ENCODE results near the gene SH3BP5. TPM values are rescaled to one million over a fixed set of nuclear protein-coding genes. Genes with fewer than 3 reads are reported as not detected.

SH3BP5 gene
- total and polyA plus RNA-seq, 12 donors: 6.7 to 22.4 (median 9.8) TPM

DNA sequence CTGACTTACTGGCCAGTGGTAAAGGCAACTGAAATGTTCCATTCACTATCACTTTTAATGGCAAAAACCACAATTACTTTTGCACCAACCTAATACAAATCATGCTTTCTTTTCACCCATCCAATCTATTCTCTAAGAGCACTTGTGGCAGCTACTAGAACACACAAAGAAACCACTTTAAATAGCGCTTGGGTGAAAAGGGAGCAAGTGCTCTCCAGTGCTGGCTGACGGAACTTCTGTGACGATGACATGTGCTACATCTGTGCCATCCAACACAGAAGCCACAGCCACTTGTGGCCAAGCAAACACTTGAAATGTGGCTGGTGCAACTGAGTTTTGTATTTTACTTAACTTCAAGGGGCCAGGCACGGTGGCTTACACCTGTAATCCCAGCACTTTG is 18.9 kb downstream of the SH3BP5 start:
- Histone ChIP-seq H3K4me1 (peaks cover 8 to 89% (median 56%) of the 10 kb centered on the region in 9 donors), H3K36me3 (peaks cover 0 to 14% (median 0%) of the 10 kb centered on the region in 9 donors), H3K27ac (no peak overlapping the region), H3K9me3 (no peaks in the 10 kb centered on the region), H3K4me3 (no peak overlapping the region), H3K27me3 (no peaks in the 10 kb centered on the region)
- peak in 1 of 8 donors; percentile 28 for ATAC-seq
- DNase-seq: no peak
- TF ChIP-seq, protein P1, sequence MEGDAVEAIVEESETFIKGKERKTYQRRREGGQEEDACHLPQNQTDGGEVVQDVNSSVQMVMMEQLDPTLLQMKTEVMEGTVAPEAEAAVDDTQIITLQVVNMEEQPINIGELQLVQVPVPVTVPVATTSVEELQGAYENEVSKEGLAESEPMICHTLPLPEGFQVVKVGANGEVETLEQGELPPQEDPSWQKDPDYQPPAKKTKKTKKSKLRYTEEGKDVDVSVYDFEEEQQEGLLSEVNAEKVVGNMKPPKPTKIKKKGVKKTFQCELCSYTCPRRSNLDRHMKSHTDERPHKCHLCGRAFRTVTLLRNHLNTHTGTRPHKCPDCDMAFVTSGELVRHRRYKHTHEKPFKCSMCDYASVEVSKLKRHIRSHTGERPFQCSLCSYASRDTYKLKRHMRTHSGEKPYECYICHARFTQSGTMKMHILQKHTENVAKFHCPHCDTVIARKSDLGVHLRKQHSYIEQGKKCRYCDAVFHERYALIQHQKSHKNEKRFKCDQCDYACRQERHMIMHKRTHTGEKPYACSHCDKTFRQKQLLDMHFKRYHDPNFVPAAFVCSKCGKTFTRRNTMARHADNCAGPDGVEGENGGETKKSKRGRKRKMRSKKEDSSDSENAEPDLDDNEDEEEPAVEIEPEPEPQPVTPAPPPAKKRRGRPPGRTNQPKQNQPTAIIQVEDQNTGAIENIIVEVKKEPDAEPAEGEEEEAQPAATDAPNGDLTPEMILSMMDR (IDR thresholded peaks at IDR 0.05): no peak
- intact Hi-C loops (cut with DNase I): no loop called here
- whole genome bisulfite sequencing, 2 donors: 58 to 68% methylated on average over 4 of the region's 4 CpGs

DNA sequence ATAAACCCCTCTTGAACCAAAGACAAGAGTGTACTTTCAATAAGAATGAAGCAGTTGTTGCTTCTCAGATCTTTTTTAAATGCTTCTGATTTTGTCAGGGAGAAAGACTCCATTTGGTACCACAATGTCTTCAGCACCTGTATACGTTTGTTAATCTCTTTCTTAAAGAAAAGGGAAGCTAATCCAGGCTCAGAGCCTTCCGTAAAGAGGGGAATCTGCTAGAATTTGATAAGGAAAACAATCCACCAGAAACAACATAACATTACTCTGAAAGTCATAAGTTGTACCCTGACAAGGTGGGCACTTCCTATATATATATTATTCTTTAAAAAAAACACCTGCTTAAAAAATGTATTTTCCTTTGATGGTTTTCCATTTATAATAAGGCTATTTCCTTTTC is 19.8 kb downstream of the SH3BP5 start:
- 48 to 50% methylated on average over 2 of the region's 2 CpGs for WGBS, 2 donors
- intact Hi-C loops (cut with DNase I): no loop called here
- ATAC-seq: no peak
- no peak for DNase-seq
- H3K36me3 ChIP-seq: peaks cover 0 to 14% (median 0%) of the 10 kb centered on the region in 9 donors
- TF ChIP-seq, protein P1 (IDR thresholded peaks at IDR 0.05): no peak
- no peaks in the 10 kb centered on the region for H3K27me3 ChIP-seq
- no peak overlapping the region for H3K27ac ChIP-seq
- no peak overlapping the region for H3K4me3 ChIP-seq
- H3K4me1 ChIP-seq: peaks cover 8 to 80% (median 47%) of the 10 kb centered on the region in 9 donors
- H3K9me3 ChIP-seq: no peaks in the 10 kb centered on the region

DNA sequence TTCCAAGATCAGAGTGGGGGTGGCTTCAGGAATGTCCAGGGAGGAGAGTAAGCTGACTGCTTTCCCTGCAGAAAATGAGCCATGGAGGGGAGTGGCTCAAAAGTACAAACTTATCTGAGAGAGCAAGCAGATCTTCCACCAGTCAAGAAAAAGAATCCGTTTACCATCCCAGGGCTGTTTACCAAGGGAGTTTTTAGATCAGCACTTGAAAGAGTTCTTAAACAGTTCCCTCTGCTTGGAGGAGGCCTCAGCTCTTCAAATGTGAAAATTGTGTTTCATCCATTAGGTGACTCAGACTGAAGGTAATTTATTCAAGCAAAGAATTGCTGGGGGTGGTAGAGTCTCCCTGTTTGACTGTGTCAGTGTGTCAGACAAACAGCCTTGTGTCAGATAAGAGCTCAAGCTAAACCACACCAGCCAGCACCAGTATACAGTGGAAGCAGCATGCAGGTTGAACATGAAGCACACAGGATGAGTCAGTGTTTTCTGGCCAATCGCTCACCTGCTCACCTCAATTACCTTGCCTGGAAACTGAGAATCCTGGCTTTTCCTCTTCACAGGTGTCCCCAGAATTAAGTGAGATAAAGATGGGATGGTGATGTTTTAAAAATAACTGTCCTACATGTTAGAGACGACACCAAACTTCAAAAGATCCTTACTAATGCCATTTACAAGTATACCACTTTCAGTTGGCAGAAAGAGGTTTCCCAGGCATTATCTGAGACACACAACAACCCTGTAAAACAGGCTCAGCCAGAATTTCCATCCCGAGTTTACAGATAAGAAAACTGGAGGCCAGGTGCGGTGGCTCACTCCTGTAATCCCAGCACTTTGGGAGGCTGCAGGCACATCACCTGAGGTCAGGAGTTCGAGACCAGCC is 21.7 kb downstream of the SH3BP5 start:
- Histone ChIP-seq H3K9me3 (no peaks in the 10 kb centered on the region), H3K4me3 (no peak overlapping the region), H3K4me1 (peaks cover 8 to 70% (median 35%) of the 10 kb centered on the region in 9 donors), H3K27ac (peak overlapping the region in 4 of 10 donors; percentile 0 to 13 (median 8)), H3K27me3 (no peaks in the 10 kb centered on the region), H3K36me3 (peaks cover 0 to 14% (median 0%) of the 10 kb centered on the region in 9 donors)
- intact Hi-C loops (cut with DNase I): no loop called here
- DNase-seq (no peak), ATAC-seq (peak in 1 of 8 donors; percentile 26)
- TF ChIP-seq, protein P1 (IDR thresholded peaks at IDR 0.05): no peak
- 76 to 81% methylated on average over 6 of the region's 6 CpGs for WGBS, 2 donors

DNA sequence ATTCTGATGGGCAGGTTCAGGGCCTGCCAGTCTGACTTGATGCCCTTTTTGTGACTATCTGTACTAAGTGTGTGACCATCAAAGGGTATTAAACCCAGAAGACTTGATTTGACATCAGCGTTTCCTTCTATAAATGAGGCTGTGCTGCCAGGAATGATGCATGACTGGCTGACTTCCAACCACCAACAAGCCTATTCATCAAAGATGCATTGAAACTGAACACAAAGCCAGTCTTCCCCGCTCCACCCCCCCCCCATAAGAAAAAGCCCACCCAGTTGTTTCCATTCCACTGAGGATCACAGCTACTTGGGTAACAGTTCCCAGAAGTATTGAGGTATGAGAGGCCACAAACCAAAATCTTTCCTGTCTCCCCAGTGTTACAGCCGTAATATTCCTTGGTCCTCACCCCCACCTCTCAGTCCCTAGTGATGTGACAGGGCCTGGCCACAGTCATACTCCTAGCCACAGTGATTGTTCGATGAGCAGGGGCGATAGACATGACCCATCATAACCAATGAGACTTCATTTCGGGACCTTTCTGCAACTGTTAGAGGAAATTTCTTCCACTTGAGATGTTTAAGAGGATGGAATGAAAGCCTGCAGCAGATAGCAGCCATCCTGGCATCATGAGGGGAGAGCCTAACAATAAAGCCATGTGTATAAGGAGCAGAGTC is 22.6 kb downstream of the SH3BP5 start:
- TF ChIP-seq, protein P1 (IDR thresholded peaks at IDR 0.05): no peak
- 66 to 69% methylated on average over 6 of the region's 6 CpGs for WGBS, 2 donors
- H3K36me3 ChIP-seq: peaks cover 0 to 14% (median 0%) of the 10 kb centered on the region in 9 donors
- peaks cover 0 to 67% (median 35%) of the 10 kb centered on the region in 9 donors for H3K4me1 ChIP-seq
- intact Hi-C loops (cut with DNase I): no loop called here
- no peaks in the 10 kb centered on the region for H3K9me3 ChIP-seq
- no peak overlapping the region for H3K4me3 ChIP-seq
- no peaks in the 10 kb centered on the region for H3K27me3 ChIP-seq
- ATAC-seq: peak in 2 of 8 donors; percentile 20 to 22
- peak overlapping the region in 3 of 10 donors; percentile 3 to 44 (median 12) for H3K27ac ChIP-seq
- no peak for DNase-seq
